Lower lobe of right lung (tissue), 2 donors: ENCODE results near the gene BTBD1. TPM values are rescaled to one million over a fixed set of nuclear protein-coding genes. Genes with fewer than 3 reads are reported as not detected.
A peak's percentile ranks its signal among the peaks of the same experiment; 100 is the strongest.

Experiments used
- ATAC-seq, 2 donors: fragments of 200-7000 bp; cut with Tn5 transposase; one replicate each; pipeline ENCODE4 v1.9.1; 2020 to 2022; ENCODE audit warnings: mild to moderate bottlenecking in 2 of 2, moderate library complexity in 2 of 2
- DNase-seq: peaks from one replicate; pipeline ENCODE4 v3.0.0-alpha.2; 2020
- H3K27ac ChIP-seq: fragments of 200-600 bp; one replicate; pipeline ENCODE4 v1.8.0; 2022
- H3K27me3 ChIP-seq: fragments of 200-600 bp; one replicate; pipeline ENCODE4 v1.8.0; 2022; ENCODE audit warnings: low read depth
- H3K36me3 ChIP-seq: fragments of 200-600 bp; one replicate; pipeline ENCODE4 v1.8.0; 2022; ENCODE audit warnings: mild to moderate bottlenecking
- H3K4me1 ChIP-seq: fragments of 200-600 bp; one replicate; pipeline ENCODE4 v1.8.0; 2022
- H3K4me3 ChIP-seq: fragments of 200-600 bp; one replicate; pipeline ENCODE4 v1.8.0; 2022; ENCODE audit warnings: mild to moderate bottlenecking
- H3K9me3 ChIP-seq: fragments of 200-600 bp; one replicate; pipeline ENCODE4 v1.8.0; 2022
- intact Hi-C: fragments of 100-400 bp; cut with DNase I; formaldehyde crosslinking; loops from one replicate; pipeline ENCODE4 v1.11.0; 2022
- total RNA-seq: library from RNA; stranded (reverse); fragmentation: NEBNext Ultra II Directional; extraction: Animal tissue kit (Norgen Biotek cat#: 25700); gene quantifications from one replicate; pipeline ENCODE4 v1.2.1, GENCODE V29; 2021
- TF ChIP-seq, protein P1 (sequence below): fragments of 200-600 bp; IDR thresholded peaks from one replicate; pipeline ENCODE4 v1.8.0; 2022; ENCODE audit warnings: antibody characterized with exemption, mild to moderate bottlenecking
- donor health status: DM: no; HTN: yes; CAD: no; lungs with severe emphysema.

BTBD1 gene
- total RNA-seq, 1 donor from 2014 or later = 43.0 TPM

DNA sequence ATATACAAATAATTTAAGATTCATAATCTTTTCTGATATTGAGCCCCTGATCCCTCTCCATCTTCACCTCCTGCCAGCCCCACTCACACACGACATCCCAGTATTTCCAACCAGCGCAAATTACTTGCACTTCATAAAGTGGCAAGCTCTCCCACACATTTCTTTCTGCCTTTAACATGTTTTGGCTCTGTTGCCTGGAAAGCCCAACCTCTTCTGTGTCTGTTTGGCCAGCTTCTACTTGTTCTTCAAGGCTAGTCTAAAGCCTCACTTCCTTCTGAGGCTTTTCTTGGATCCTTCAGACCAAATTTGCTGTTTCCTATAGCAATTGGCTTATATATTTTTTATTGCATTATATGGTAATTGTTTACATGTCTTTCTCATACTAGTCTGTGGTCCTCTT lies 35.3 kb upstream of the BTBD1 start:
- peaks cover 15% of the 10 kb centered on the region for H3K4me1 ChIP-seq
- ATAC-seq (no peak), DNase-seq (no peak)
- no peaks in the 10 kb centered on the region for H3K9me3 ChIP-seq
- no peak overlapping the region for H3K4me3 ChIP-seq
- no peak overlapping the region for H3K27ac ChIP-seq
- intact Hi-C loops = no loop called here
- TF ChIP-seq, protein P1, sequence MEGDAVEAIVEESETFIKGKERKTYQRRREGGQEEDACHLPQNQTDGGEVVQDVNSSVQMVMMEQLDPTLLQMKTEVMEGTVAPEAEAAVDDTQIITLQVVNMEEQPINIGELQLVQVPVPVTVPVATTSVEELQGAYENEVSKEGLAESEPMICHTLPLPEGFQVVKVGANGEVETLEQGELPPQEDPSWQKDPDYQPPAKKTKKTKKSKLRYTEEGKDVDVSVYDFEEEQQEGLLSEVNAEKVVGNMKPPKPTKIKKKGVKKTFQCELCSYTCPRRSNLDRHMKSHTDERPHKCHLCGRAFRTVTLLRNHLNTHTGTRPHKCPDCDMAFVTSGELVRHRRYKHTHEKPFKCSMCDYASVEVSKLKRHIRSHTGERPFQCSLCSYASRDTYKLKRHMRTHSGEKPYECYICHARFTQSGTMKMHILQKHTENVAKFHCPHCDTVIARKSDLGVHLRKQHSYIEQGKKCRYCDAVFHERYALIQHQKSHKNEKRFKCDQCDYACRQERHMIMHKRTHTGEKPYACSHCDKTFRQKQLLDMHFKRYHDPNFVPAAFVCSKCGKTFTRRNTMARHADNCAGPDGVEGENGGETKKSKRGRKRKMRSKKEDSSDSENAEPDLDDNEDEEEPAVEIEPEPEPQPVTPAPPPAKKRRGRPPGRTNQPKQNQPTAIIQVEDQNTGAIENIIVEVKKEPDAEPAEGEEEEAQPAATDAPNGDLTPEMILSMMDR = no peak
- no peaks in the 10 kb centered on the region for H3K27me3 ChIP-seq
- no peaks in the 10 kb centered on the region for H3K36me3 ChIP-seq

DNA sequence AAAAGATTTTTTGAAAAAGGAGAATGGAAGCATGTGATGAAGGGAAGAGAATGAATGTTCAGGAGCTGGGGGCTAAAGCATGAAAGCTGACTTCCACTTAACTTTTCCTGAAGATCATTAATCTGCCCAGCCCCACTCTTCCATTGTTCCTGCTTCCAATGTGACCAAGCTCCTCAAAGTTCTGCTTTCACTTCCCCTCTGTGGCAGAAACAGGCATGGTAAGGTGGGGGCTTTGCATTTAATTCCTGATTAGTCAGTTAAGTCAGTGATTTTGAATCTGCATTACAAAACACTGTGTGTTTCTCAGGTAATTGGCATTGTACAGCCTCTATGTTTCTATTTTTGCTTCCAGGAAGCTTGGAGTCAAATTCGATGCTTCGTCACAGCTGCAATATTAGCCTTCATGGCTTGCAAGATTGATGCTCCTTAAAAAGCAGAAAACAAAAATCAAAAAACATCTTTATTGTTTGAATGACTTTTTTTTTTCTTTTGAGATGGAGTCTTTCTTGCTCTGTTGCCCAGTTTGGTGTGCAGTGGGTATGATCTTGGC lies 33.1 kb upstream of the BTBD1 start:
- no peak for DNase-seq
- H3K4me1 ChIP-seq = peaks cover 15% of the 10 kb centered on the region
- intact Hi-C loops = no loop called here
- TF ChIP-seq, protein P1 = no peak
- ATAC-seq = peak; percentile 61 to 66
- no peaks in the 10 kb centered on the region for H3K36me3 ChIP-seq
- no peak overlapping the region for H3K27ac ChIP-seq
- H3K9me3 ChIP-seq = no peaks in the 10 kb centered on the region
- H3K27me3 ChIP-seq = no peaks in the 10 kb centered on the region
- H3K4me3 ChIP-seq = no peak overlapping the region

GRCh38 chr15:83099290-83099689 lies 32.2 kb upstream of the BTBD1 start:
- peaks cover 20% of the 10 kb centered on the region for H3K4me1 ChIP-seq
- TF ChIP-seq, protein P1 = no peak
- no peak overlapping the region for H3K27ac ChIP-seq
- H3K9me3 ChIP-seq = no peaks in the 10 kb centered on the region
- no peak overlapping the region for H3K4me3 ChIP-seq
- no peaks in the 10 kb centered on the region for H3K36me3 ChIP-seq
- intact Hi-C loops = no loop called here
- ATAC-seq (no peak), DNase-seq (no peak)
- H3K27me3 ChIP-seq = no peaks in the 10 kb centered on the region

GRCh38 chr15:83098079-83098478 lies 31.0 kb upstream of the BTBD1 start:
- no peak for DNase-seq
- H3K36me3 ChIP-seq = no peaks in the 10 kb centered on the region
- H3K27me3 ChIP-seq = no peaks in the 10 kb centered on the region
- TF ChIP-seq, protein P1 = no peak
- H3K4me1 ChIP-seq = peaks cover 23% of the 10 kb centered on the region
- intact Hi-C loops = no loop called here
- no peak overlapping the region for H3K4me3 ChIP-seq
- ATAC-seq = no peak
- no peaks in the 10 kb centered on the region for H3K9me3 ChIP-seq
- no peak overlapping the region for H3K27ac ChIP-seq

- H3K4me3 ChIP-seq = no peak overlapping the region
- no peaks in the 10 kb centered on the region for H3K36me3 ChIP-seq
- H3K27me3 ChIP-seq = no peaks in the 10 kb centered on the region
- ATAC-seq (peak; percentile 73), DNase-seq (no peak)
- peaks cover 18% of the 10 kb centered on the region for H3K4me1 ChIP-seq
- H3K9me3 ChIP-seq = no peaks in the 10 kb centered on the region
- TF ChIP-seq, protein P1 = no peak
- no peak overlapping the region for H3K27ac ChIP-seq
- intact Hi-C loops = no loop called here
Observed at GRCh38 chr15:83094583-83094982, 27.5 kb upstream of the BTBD1 start.
